ENCODE data around the gene UBE4B.

- TF ChIP-seq CTCF (IDR thresholded peaks at IDR 0.05 in 2 of 3, conservative IDR thresholded peaks at IDR 0.05 in 1 of 3; ENCODE audit: control insufficient read depth in 2 of 3, extremely low read depth in 1 of 3, insufficient read depth in 1 of 3, low read depth in 3 of 3, low read length in 3 of 3) (no peak), YY1 (IDR thresholded peaks at IDR 0.05; ENCODE audit: low read depth, low read length) (no peak), JUNB (IDR thresholded peaks at IDR 0.05) (no peak), CREB1 (IDR thresholded peaks at IDR 0.05; ENCODE audit: low read depth) (no peak), RAD51 (IDR thresholded peaks at IDR 0.05) (no peak), NR2C2 (IDR thresholded peaks at IDR 0.05; ENCODE audit: borderline replicate concordance, control insufficient read depth, insufficient read length, low read depth) (no peak), RCOR1 (conservative IDR thresholded peaks at IDR 0.05; ENCODE audit: low read depth, low read length) (no peak), HDAC6 (IDR thresholded peaks at IDR 0.05; ENCODE audit: unreplicated experiment) (no peak)
These were observed 12.7 kb upstream of the UBE4B start for GRCh38 chr1:10020086-10020485.
